Measurements from ENCODE around the gene TSHZ2.

DNA sequence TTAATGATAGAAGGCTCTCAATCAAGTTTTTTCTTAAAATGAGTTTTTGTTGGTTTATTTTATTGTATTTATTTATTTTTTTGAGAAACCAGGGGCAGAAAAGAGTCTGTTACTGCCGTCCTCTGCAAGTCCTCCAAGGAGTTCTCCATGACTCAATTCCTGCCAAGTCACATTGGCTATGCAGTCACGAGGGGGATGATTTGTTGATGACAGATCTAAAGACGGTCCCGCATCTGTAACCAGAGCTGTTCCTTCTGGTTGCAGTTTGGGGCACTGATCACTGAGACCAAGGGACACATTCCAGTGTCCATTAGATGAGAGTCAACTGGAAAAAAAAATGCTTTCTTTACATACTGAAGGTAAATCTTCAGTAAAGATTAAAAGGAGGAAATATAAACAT lies 13.9 kb upstream of the TSHZ2 start:
- TF ChIP-seq CTCF (IDR thresholded peaks at IDR 0.05), result no peak
- no peak for TF ChIP-seq POLR2AphosphoS5 (IDR thresholded peaks at IDR 0.05; ENCODE audit: insufficient read depth in 1 of 2, low read depth in 1 of 2)

Data from vagina (tissue), 2 donors.